ENCODE measurements around the gene P3H1.
"Not testable (repeated sequence)": the region's sequence is repeated elsewhere in the genome, so short reads cannot be mapped to it uniquely, and the experiment has no call there.

Gene P3H1, protein sequence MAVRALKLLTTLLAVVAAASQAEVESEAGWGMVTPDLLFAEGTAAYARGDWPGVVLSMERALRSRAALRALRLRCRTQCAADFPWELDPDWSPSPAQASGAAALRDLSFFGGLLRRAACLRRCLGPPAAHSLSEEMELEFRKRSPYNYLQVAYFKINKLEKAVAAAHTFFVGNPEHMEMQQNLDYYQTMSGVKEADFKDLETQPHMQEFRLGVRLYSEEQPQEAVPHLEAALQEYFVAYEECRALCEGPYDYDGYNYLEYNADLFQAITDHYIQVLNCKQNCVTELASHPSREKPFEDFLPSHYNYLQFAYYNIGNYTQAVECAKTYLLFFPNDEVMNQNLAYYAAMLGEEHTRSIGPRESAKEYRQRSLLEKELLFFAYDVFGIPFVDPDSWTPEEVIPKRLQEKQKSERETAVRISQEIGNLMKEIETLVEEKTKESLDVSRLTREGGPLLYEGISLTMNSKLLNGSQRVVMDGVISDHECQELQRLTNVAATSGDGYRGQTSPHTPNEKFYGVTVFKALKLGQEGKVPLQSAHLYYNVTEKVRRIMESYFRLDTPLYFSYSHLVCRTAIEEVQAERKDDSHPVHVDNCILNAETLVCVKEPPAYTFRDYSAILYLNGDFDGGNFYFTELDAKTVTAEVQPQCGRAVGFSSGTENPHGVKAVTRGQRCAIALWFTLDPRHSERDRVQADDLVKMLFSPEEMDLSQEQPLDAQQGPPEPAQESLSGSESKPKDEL

DNA sequence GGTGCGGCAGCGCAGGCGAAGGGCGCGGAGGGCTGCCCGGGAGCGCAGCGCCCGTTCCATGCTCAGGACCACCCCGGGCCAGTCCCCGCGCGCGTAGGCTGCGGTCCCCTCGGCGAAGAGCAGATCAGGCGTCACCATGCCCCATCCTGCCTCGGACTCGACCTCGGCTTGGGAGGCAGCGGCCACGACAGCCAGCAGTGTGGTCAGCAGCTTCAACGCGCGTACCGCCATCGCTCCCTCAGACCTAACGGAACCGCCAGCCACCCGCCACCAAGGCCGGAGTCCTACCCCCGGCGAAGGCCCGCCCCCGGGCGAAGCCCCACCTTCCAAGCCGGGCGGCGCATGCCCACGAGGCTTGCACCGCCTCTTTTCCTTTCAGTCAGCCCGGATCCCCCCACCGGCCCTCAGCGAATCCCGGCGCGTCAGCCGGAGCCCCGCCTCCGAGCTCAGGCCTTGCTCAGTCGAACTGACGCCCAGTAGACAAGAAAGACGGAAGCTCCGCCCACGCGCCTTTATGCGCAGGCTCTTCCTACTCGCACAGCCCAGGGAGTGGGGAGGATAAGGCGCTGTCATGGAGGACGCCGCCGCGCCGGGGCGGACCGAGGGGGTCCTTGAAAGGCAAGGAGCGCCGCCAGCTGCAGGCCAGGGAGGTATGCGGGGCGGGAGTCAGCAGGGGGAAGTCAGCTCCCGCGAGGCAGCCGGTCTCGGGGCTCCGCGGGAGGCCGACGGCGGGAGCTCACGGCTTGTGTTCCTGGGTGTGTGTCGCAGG lies at the start of gene P3H1, which contains the start of gene C1orf50:
Gene P3H1, minus strand, starts transcription at position 288 of the 769 bp plus-strand sequence. Its CDS starts 57 bp downstream, at position 231.
Gene C1orf50, plus strand, starts transcription at position 509 of the 769 bp plus-strand sequence. Its CDS starts 63 bp downstream, at position 572.
- DNase-seq, result peak; percentile 99

GRCh38 chr1:42815941-42816584 lies 49.2 kb upstream of the P3H1 start:
- DNase-seq, result peak; percentile 24

- not testable (repeated sequence) for DNase-seq
Measured at GRCh38 chr1:42814815-42815214, 48.0 kb upstream of the P3H1 start.

DNA sequence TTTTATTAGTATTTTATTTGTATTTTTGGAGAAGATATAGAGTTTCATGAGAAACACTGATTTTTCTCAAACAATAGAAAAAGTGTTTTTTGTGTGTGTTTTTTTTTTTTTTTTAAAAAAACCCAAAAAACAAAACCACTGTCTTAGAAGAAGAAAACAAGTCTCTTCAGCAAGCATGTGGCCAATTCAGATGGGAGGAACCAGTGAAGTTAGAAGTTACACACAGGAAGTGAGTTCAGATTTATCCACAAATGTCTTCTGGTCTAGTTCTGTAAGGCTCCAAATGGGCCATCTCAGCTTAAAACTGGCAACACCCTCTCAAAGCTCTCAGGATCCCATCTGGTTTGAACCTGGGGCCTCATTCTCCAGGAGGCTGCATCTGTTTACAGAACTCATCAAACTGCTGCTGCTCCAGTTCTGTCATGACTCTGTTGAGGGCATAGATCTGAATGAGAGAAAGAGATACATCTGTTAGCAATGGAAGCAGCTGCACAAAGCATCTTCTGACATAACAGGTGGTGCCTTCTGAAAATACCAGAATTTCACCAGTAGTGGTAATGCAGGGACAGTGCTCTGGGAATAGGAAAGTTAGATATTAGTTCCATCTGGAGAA lies 40.3 kb upstream of the P3H1 start:
- no peak for DNase-seq

- no peak for DNase-seq
Measured at GRCh38 chr1:42806593-42806992, 39.8 kb upstream of the P3H1 start.

DNA sequence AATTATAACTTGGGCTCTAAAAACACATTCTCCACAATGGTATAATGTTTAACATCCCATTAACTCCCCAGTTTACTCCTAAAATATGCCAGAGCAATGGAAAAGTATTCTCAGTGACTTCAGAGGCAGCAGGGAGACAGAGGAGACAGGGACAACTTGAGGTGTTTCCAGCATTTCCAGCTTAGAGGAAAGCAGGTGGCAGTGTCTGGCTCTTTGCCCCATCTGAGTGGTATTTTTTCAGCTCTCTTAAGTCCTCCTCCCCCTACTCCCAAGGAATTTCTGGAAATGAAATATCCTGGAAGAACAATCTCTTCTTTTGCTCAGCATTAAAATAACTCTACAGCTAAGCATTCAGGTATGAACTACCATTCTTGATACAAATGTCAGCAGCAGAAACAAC lies 39.3 kb upstream of the P3H1 start:
- no peak for DNase-seq

- DNase-seq, result no peak
Measured at GRCh38 chr1:42801832-42802473, 35.1 kb upstream of the P3H1 start.

DNA sequence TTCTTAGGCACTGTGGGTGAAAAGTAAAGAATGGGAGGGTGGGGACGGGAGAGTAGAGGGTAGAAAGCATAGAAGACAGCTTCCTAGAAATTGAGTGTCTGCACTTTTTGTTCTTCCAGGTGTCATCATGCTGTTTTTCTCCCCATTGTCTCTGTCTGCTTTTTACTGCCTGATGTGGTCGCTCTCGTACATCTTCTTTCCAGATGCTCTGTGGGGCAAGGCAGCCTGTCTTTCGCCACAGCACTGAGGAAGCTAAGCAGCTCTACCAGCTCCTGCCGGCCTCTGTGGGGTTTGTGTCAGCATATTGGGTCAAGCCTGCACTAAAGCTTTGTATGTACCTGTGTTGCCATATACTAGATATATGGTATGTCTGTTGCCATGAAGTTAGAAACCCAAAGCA lies 31.2 kb upstream of the P3H1 start:
- DNase-seq, result no peak

DNA sequence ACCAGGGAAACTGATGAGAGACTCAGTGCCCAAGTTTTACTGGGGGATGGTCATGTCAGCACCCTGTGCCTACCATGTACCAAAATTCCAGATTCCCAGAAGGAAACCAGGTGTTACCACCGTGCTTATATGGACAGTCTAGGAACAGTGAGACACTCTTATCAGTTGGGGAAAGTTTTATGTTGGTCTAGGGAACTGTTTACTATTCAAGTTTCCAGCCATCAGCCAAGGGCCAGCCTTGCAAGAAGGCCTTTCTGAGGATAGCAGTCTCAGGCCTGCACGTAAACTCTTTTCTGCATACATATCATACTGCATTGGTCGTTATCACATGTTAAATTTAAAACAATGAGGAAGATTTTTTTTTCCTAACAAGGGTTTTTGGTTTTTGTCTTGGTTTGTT lies 30.6 kb upstream of the P3H1 start:
- no peak for DNase-seq

- DNase-seq, result no peak
Measured at GRCh38 chr1:42793824-42794223, 27.0 kb upstream of the P3H1 start.

GRCh38 chr1:42788021-42788420 lies 21.2 kb upstream of the P3H1 start:
- no peak for DNase-seq

- no peak for DNase-seq
Measured at GRCh38 chr1:42786097-42786496, 19.3 kb upstream of the P3H1 start.

DNA sequence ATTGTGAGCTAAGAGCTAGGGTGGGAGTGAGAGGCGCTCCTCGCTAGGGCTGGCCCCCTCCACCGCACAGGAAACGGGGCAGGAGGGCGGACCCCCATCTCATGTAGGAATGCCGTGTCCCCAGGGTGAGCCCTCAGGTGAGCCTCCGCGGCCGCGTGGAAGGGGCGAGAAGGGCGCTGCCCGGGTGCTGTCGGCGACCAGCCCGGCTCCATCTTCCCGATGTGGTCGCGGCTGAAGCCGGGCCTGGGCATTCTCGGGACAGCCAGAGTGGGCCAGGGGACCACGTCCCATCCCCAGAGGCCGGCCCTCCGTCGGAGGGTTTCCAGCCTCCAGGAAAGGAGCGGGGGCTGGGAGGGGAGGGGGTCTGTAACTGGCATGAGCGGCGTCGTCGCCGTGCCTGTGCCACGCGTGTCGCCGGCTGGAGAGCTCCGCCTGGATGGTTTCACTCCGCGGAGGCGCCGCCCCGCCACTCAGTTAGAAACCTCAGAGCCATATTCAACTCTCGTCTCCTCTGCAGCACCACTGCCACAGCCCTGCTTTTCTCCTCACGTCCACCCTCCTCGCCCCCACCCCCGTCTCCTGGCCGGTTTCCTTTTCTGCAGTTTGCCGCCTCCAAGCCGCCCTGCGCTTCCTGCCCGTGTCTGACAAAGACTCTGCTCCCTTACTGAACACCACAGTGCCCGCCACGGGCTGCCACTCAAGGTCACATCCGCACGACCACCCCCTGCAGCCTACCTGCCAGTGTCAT lies 18.3 kb upstream of the P3H1 start, which contains the start of gene TMEM269:
Gene TMEM269, plus strand, starts transcription at position 46 of the 748 bp plus-strand sequence. CDS start 4,903 bp downstream, outside the sequence.
- DNase-seq, result peak; percentile 53

DNA sequence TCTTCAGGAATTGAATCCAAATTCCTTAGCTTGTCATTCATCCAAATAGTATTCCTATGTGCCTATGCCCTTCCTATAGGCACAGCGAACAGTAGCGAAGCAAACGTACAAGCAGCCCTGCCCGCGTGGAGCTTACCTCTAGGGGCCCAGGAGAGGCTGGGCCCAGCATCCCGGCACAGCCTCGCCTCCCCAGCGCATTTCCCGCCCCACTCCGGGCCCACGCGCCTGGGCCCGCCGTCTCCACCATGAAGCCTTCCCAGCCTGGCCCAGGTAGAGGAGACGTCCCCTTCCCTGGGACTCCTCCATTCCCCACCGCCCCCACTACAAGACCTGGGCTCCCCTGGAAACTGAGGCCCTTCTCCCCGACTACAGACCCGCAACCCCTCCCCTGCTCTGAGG lies 17.7 kb upstream of the P3H1 start:
- DNase-seq, result no peak

DNA sequence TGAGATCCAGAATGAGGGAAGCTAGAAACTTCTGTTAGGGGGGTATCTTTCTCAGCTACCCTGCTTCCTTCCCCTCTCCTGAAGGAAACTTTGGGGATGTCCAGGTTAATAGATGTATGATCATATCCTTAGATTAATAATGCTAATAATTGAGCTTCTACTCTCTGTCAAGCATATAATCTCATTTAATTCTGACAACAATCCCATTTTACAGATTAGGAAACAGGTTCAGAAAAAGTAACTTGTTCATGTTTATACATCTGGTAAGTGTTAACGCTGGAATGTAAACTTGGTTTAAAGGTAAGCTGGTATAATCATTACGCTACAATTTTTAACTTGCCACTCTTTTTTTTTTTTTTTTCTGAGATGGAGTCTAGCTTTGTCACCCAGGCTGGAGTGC lies 16.3 kb upstream of the P3H1 start:
- no peak for DNase-seq

- DNase-seq, result no peak
Measured at GRCh38 chr1:42780176-42780575, 13.3 kb upstream of the P3H1 start.

GRCh38 chr1:42779725-42780124 lies 12.9 kb upstream of the P3H1 start:
- DNase-seq, result no peak

DNA sequence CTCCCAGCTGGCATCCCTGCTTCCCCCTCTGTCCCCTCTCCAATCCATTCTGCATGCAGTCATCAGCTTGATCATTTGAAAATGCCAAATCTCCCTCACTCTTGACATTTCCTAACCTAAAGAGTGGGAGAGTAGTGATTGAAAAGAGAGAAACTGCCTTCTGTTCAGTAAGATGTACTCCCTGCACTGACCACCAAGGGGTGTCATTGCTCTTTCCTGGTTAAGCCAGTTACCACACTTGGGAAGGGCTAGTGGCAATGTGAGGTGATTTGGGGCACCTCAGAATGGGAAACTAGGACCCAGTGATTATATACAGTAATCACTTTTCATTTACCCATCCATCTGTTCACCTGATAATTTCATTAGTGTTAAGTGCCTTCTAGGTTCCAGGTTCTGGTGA lies 11.0 kb upstream of the P3H1 start:
- DNase-seq, result no peak

DNA sequence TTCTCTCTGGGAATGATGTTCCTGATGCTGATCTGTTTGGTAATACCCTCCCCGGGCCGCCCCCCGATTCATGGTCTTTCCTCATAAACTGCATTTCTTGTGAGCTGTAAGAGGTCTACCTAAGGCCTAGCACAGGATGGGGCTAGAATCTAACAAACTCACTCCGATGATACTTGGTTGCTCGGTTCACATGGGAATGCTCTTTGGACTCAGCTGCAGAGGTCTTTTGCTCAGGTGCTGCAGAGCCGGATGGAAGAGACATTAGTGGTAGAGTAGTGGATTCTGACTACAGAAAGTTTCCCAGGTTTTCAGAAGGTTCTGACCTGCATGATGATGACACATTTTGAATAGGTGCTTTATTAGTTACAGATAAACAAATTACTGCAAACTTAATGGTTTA lies 9.7 kb upstream of the P3H1 start:
- DNase-seq, result no peak

- no peak for DNase-seq
Measured at GRCh38 chr1:42774928-42775526, 8.2 kb upstream of the P3H1 start.

DNA sequence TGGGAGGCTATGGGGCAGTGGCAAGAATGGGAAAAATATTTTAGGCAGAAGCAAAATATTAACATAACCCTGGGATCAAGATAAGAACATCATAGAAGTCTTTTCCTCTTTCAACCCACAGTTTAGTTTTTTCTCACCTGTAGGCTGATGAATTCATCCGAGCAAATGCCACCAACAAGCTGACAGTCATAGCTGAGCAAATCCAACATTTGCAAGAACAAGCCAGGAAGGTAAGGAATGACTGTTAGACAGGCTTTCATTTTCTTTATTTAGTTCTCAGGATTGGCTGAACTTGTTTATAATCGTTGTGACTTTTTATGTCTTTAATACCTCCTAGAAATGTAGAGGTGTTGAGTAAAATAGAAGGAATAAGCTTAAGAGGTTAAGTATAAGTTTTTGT lies 6.6 kb upstream of the P3H1 start:
- no peak for DNase-seq
